HG03066 (cell line): ENCODE measurements around the gene IL1RL2.

ENCODE experiments used
- ATAC-seq: cut with Tn5 transposase; IDR thresholded peaks from one replicate; pipeline ENCODE4 v1.9.1; 2021; ENCODE audit warnings: low read depth; ENCODE audit not compliant: unreplicated experiment

The IL1RL2 gene

GRCh38 chr2:102155703-102156515 is 30.9 kb upstream of the IL1RL2 start:
- no peak for ATAC-seq

- ATAC-seq = no peak
Measured at GRCh38 chr2:102158011-102158755, 28.6 kb upstream of the IL1RL2 start.

- no peak for ATAC-seq
Measured at GRCh38 chr2:102159295-102159694, 27.5 kb upstream of the IL1RL2 start.

- no peak for ATAC-seq
Measured at GRCh38 chr2:102166189-102166845, 20.5 kb upstream of the IL1RL2 start.

GRCh38 chr2:102168026-102168771 is 18.6 kb upstream of the IL1RL2 start:
- ATAC-seq = no peak

- no peak for ATAC-seq
Measured at GRCh38 chr2:102171946-102172345, 14.9 kb upstream of the IL1RL2 start.

- no peak for ATAC-seq
Measured at GRCh38 chr2:102172745-102173144, 14.1 kb upstream of the IL1RL2 start.

- no peak for ATAC-seq
Measured at GRCh38 chr2:102176172-102176571, 10.7 kb upstream of the IL1RL2 start.

- ATAC-seq = no peak
Measured at GRCh38 chr2:102177814-102178478, 8.9 kb upstream of the IL1RL2 start.

GRCh38 chr2:102179061-102179460 is 7.8 kb upstream of the IL1RL2 start:
- no peak for ATAC-seq

- ATAC-seq = no peak
Measured at GRCh38 chr2:102179788-102180686, 6.8 kb upstream of the IL1RL2 start.

GRCh38 chr2:102180687-102180999 is 6.2 kb upstream of the IL1RL2 start:
- no peak for ATAC-seq

GRCh38 chr2:102181376-102181775 is 5.4 kb upstream of the IL1RL2 start:
- no peak for ATAC-seq

GRCh38 chr2:102181919-102182635 is 4.7 kb upstream of the IL1RL2 start:
- ATAC-seq = no peak

GRCh38 chr2:102184018-102184417 is 2.8 kb upstream of the IL1RL2 start:
- ATAC-seq = no peak

- ATAC-seq = no peak
Measured at GRCh38 chr2:102184568-102184967, 2.3 kb upstream of the IL1RL2 start.

GRCh38 chr2:102185347-102185746 is 1.5 kb upstream of the IL1RL2 start:
- no peak for ATAC-seq

- ATAC-seq = no peak
Measured at GRCh38 chr2:102187496-102188150, 800 bp downstream of the IL1RL2 start.
